Neuronal stem cell (in vitro differentiated cells): Measurements from ENCODE around the gene GJD4.

ENCODE experiments used
- DNase-seq: peaks from one replicate; pipeline ENCODE4 v3.0.0-alpha.2; 2013; ENCODE audit warnings: low spot score
- H2AFZ ChIP-seq: one replicate; pipeline ENCODE4 v1.6.1; 2013; ENCODE audit warnings: mild to moderate bottlenecking, low read length, inconsistent platforms
- H2AK5ac ChIP-seq: 2 replicates; pipeline ENCODE4 v1.6.1; 2013; ENCODE audit warnings: low read depth, mild to moderate bottlenecking, inconsistent platforms, low read length, moderate library complexity, mixed read lengths
- H2BK120ac ChIP-seq: 2 replicates; pipeline ENCODE4 v1.6.1; 2013; ENCODE audit warnings: low read depth, mild to moderate bottlenecking, inconsistent platforms, low read length, moderate library complexity, mixed read lengths
- H2BK12ac ChIP-seq: one replicate; pipeline ENCODE4 v1.6.1; 2013; ENCODE audit warnings: low read length, inconsistent platforms
- H2BK15ac ChIP-seq: 2 replicates; pipeline ENCODE4 v1.6.1; 2013; ENCODE audit warnings: mild to moderate bottlenecking, low read length, inconsistent platforms, mixed read lengths
- H2BK5ac ChIP-seq: one replicate; pipeline ENCODE4 v1.6.1; 2013; ENCODE audit warnings: inconsistent platforms, mild to moderate bottlenecking, low read length, moderate library complexity
- H3K14ac ChIP-seq: one replicate; pipeline ENCODE4 v1.6.1; 2013; ENCODE audit warnings: low read length, inconsistent platforms
- H3K18ac ChIP-seq: 2 replicates; pipeline ENCODE4 v1.6.1; 2013; ENCODE audit warnings: low read length, inconsistent platforms
- H3K23ac ChIP-seq: 2 replicates; pipeline ENCODE4 v1.6.1; 2013; ENCODE audit warnings: low read depth, mild to moderate bottlenecking, mixed read lengths, low read length, inconsistent platforms; ENCODE audit not compliant: poor library complexity
- H3K27ac ChIP-seq: replicated peaks from 3 replicates; pipeline ENCODE4 v1.5.1; 2013; ENCODE audit warnings: low read length, inconsistent platforms
- H3K27me3 ChIP-seq, 3 experiments: 2 replicates each; pipeline ENCODE4 v1.6.1; 2013; ENCODE audit warnings: low read length in 3 of 3, mild to moderate bottlenecking in 2 of 3, inconsistent platforms in 1 of 3, low read depth in 1 of 3, mixed read lengths in 1 of 3, moderate library complexity in 1 of 3; ENCODE audit not compliant: control insufficient read depth in 3 of 3, insufficient read depth in 3 of 3
- H3K36me3 ChIP-seq, 2 donors: replicated peaks in 1 of 2; 2 replicates each; pipeline ENCODE4 v1.6.1; 2013; ENCODE audit warnings: low read length in 2 of 2; ENCODE audit not compliant: control insufficient read depth in 2 of 2, insufficient read depth in 2 of 2
- H3K4ac ChIP-seq: 2 replicates; pipeline ENCODE4 v1.6.1; 2013; ENCODE audit warnings: inconsistent platforms, mild to moderate bottlenecking, low read length, moderate library complexity
- H3K4me1 ChIP-seq, 2 donors: 1 replicate in 1 of 2; 2 replicates in 1 of 2; pipeline ENCODE4 v1.6.1; 2013; ENCODE audit warnings: low read length in 2 of 2, low read depth in 1 of 2; ENCODE audit not compliant: control insufficient read depth in 2 of 2, insufficient read depth in 1 of 2
- H3K4me2 ChIP-seq: one replicate; pipeline ENCODE4 v1.6.1; 2013; ENCODE audit warnings: mild to moderate bottlenecking, low read length, inconsistent platforms; ENCODE audit not compliant: insufficient read depth, poor library complexity, severe bottlenecking
- H3K4me3 ChIP-seq, 2 donors: 2 replicates each; pipeline ENCODE4 v1.5.1; 2013; ENCODE audit warnings: low read length in 2 of 2, mild to moderate bottlenecking in 2 of 2, inconsistent platforms in 1 of 2, moderate library complexity in 1 of 2
- H3K79me1 ChIP-seq: one replicate; pipeline ENCODE4 v1.6.1; 2013; ENCODE audit warnings: low read depth, mild to moderate bottlenecking, inconsistent platforms, low read length, moderate library complexity
- H3K9ac ChIP-seq: one replicate; pipeline ENCODE4 v1.6.1; 2013; ENCODE audit warnings: mild to moderate bottlenecking, low read depth, low read length, inconsistent platforms; ENCODE audit not compliant: poor library complexity
- H3K9me3 ChIP-seq, 2 donors: replicated peaks in 1 of 2; 2 replicates each; pipeline versions ENCODE3 to v1.6.1; 2013; ENCODE audit warnings: low read length in 2 of 2, mild to moderate bottlenecking in 2 of 2, inconsistent platforms in 1 of 2, low read depth in 1 of 2, mixed read lengths in 1 of 2, moderate library complexity in 1 of 2; ENCODE audit not compliant: control insufficient read depth in 2 of 2, insufficient read depth in 1 of 2
- H4K8ac ChIP-seq: one replicate; pipeline ENCODE4 v1.6.1; 2013; ENCODE audit warnings: low read depth, mild to moderate bottlenecking, inconsistent platforms, low read length, moderate library complexity
- H4K91ac ChIP-seq: one replicate; pipeline ENCODE4 v1.6.1; 2013; ENCODE audit warnings: low read length, low read depth, mild to moderate bottlenecking, inconsistent platforms; ENCODE audit not compliant: poor library complexity
- WGBS, 2 donors: extraction: QIAGEN DNeasy Blood & Tissue Kit; methylation state at CpG; one replicate each; pipeline ENCODE4 v1.1.7; 2013; ENCODE audit warnings: missing lambda C conversion rate in 2 of 2, mixed read lengths in 1 of 2; ENCODE audit not compliant: insufficient read length in 2 of 2, insufficient replicate concordance in 1 of 2; ENCODE audit errors: extremely low coverage in 2 of 2; 5-methylcytosine and 5-hydroxymethylcytosine counted together

Gene GJD4

GRCh38 chr10:35598379-35598778 lies 6.8 kb upstream of the GJD4 start:
- DNase-seq, result no peak
- H3K23ac ChIP-seq, result no peak overlapping the region
- no peaks in the 10 kb centered on the region for H3K79me1 ChIP-seq
- WGBS, 2 donors, result no CpG with 5 or more reads among the region's 6 CpGs
- no peak overlapping the region for H2BK120ac ChIP-seq
- H4K91ac ChIP-seq, result no peak overlapping the region
- H3K4ac ChIP-seq, result no peak overlapping the region
- peaks cover 0 to 2% of the 10 kb centered on the region in 2 donors for H3K9me3 ChIP-seq
- H3K14ac ChIP-seq, result no peak overlapping the region
- no peak overlapping the region for H2BK12ac ChIP-seq
- no peak overlapping the region for H4K8ac ChIP-seq
- no peak overlapping the region for H3K27ac ChIP-seq
- H2AFZ ChIP-seq, result no peak overlapping the region
- H3K4me2 ChIP-seq, result no peak overlapping the region
- H3K4me3 ChIP-seq, result no peak overlapping the region
- H2BK15ac ChIP-seq, result no peak overlapping the region
- H3K4me1 ChIP-seq, result peaks cover 2 to 5% of the 10 kb centered on the region in 2 donors
- no peaks in the 10 kb centered on the region for H3K27me3 ChIP-seq
- no peak overlapping the region for H3K18ac ChIP-seq
- H2BK5ac ChIP-seq, result no peak overlapping the region
- no peak overlapping the region for H3K9ac ChIP-seq
- H2AK5ac ChIP-seq, result no peak overlapping the region
- no peaks in the 10 kb centered on the region for H3K36me3 ChIP-seq

- H2AK5ac ChIP-seq, result no peak overlapping the region
- no peak overlapping the region for H3K23ac ChIP-seq
- no peaks in the 10 kb centered on the region for H3K79me1 ChIP-seq
- H3K4me2 ChIP-seq, result no peak overlapping the region
- H3K9me3 ChIP-seq, result peaks cover 0 to 2% of the 10 kb centered on the region in 2 donors
- H3K27ac ChIP-seq, result no peak overlapping the region
- H2BK120ac ChIP-seq, result no peak overlapping the region
- no CpG with 5 or more reads among the region's 2 CpGs for WGBS, 2 donors
- H3K36me3 ChIP-seq, result no peaks in the 10 kb centered on the region
- no peak overlapping the region for H4K91ac ChIP-seq
- H4K8ac ChIP-seq, result no peak overlapping the region
- peaks cover 0 to 5% (median 0%) of the 10 kb centered on the region in 3 experiments for H3K27me3 ChIP-seq
- no peak overlapping the region for H2BK15ac ChIP-seq
- DNase-seq, result no peak
- no peak overlapping the region for H3K14ac ChIP-seq
- H2AFZ ChIP-seq, result no peak overlapping the region
- no peak overlapping the region for H3K18ac ChIP-seq
- H3K9ac ChIP-seq, result no peak overlapping the region
- no peak overlapping the region for H2BK12ac ChIP-seq
- H3K4me3 ChIP-seq, result no peak overlapping the region
- no peak overlapping the region for H2BK5ac ChIP-seq
- H3K4ac ChIP-seq, result no peak overlapping the region
- no peaks in the 10 kb centered on the region for H3K4me1 ChIP-seq
Observed at GRCh38 chr10:35600193-35600592, 4.9 kb upstream of the GJD4 start.

- H3K14ac ChIP-seq, result no peak overlapping the region
- no peak overlapping the region for H3K9ac ChIP-seq
- H3K36me3 ChIP-seq, result no peaks in the 10 kb centered on the region
- H3K27me3 ChIP-seq, result peaks cover 0 to 5% (median 0%) of the 10 kb centered on the region in 3 experiments
- no peak overlapping the region for H2BK120ac ChIP-seq
- no peak overlapping the region for H3K23ac ChIP-seq
- no peak overlapping the region for H3K4me3 ChIP-seq
- H3K4me2 ChIP-seq, result no peak overlapping the region
- no peak overlapping the region for H2AK5ac ChIP-seq
- H2AFZ ChIP-seq, result no peak overlapping the region
- no peak overlapping the region for H4K8ac ChIP-seq
- no peak for DNase-seq
- H3K18ac ChIP-seq, result no peak overlapping the region
- no peaks in the 10 kb centered on the region for H3K79me1 ChIP-seq
- H3K4me1 ChIP-seq, result no peaks in the 10 kb centered on the region
- WGBS, 2 donors, result no CpG with 5 or more reads among the region's 6 CpGs
- no peak overlapping the region for H2BK5ac ChIP-seq
- no peak overlapping the region for H4K91ac ChIP-seq
- H3K9me3 ChIP-seq, result peaks cover 0 to 6% of the 10 kb centered on the region in 2 donors
- no peak overlapping the region for H3K27ac ChIP-seq
- no peak overlapping the region for H3K4ac ChIP-seq
- H2BK15ac ChIP-seq, result no peak overlapping the region
- H2BK12ac ChIP-seq, result no peak overlapping the region
Observed at GRCh38 chr10:35606430-35606829, 1.3 kb downstream of the GJD4 start.

- Histone ChIP-seq H3K36me3 (no peaks in the 10 kb centered on the region), H3K9me3 (peaks cover 0 to 6% of the 10 kb centered on the region in 2 donors), H3K79me1 (no peaks in the 10 kb centered on the region), H3K23ac (peak overlapping the region; percentile 12), H2BK15ac (no peak overlapping the region), H4K91ac (no peak overlapping the region), H2BK12ac (no peak overlapping the region), H2BK5ac (no peak overlapping the region), H4K8ac (no peak overlapping the region), H3K27me3 (peaks cover 0 to 5% (median 0%) of the 10 kb centered on the region in 3 experiments), H2AFZ (no peak overlapping the region), H3K4me3 (no peak overlapping the region), H2AK5ac (peak overlapping the region; percentile 46), H3K27ac (no peak overlapping the region), H3K9ac (peak overlapping the region; percentile 25), H3K4me2 (no peak overlapping the region), H3K4ac (no peak overlapping the region), H3K4me1 (no peaks in the 10 kb centered on the region), H3K18ac (peak overlapping the region; percentile 57), H2BK120ac (no peak overlapping the region), H3K14ac (no peak overlapping the region)
- WGBS, 2 donors, result no CpG with 5 or more reads among the region's 78 CpGs
- no peak for DNase-seq
Observed at GRCh38 chr10:35607475-35608327, 2.6 kb downstream of the GJD4 start.
